ENCODE measurements around the gene SNRPA. TPM values are rescaled to one million over a fixed set of nuclear protein-coding genes. Genes with fewer than 3 reads are reported as not detected.

Gene SNRPA
- polyA plus RNA-seq, 1 donor = 75.2 TPM

Other genes starting within 250 kb of the SNRPA start
- 18.7 TPM for gene SHKBP1, start 174.3 kb upstream of the SNRPA start, polyA plus RNA-seq (ENCODE audit: insufficient read length)
- 297 TPM for gene LTBP4, start 149.8 kb upstream of the SNRPA start, polyA plus RNA-seq (ENCODE audit: insufficient read length)
- 36.7 TPM for gene NUMBL, start 60.6 kb upstream of the SNRPA start, polyA plus RNA-seq (ENCODE audit: insufficient read length)
- gene COQ8B, start 34.3 kb upstream of the SNRPA start, polyA plus RNA-seq (ENCODE audit: insufficient read length) = 25.4 TPM
- 12.1 TPM for gene ITPKC, start 34.1 kb upstream of the SNRPA start, polyA plus RNA-seq (ENCODE audit: insufficient read length)
- gene ACTMAP, start 726 bp upstream of the SNRPA start, polyA plus RNA-seq (ENCODE audit: insufficient read length) = 12.7 TPM
- 1.2 TPM for gene MIA, start 24.3 kb downstream of the SNRPA start, polyA plus RNA-seq (ENCODE audit: insufficient read length)
- gene RAB4B, start 27.0 kb downstream of the SNRPA start, polyA plus RNA-seq (ENCODE audit: insufficient read length) = 11.1 TPM
- gene EGLN2, start 48.0 kb downstream of the SNRPA start, polyA plus RNA-seq (ENCODE audit: insufficient read length) = 46.1 TPM
- gene CYP2A6, start 99.2 kb downstream of the SNRPA start, polyA plus RNA-seq (ENCODE audit: insufficient read length) = not detected
- gene CYP2A7, start 131.0 kb downstream of the SNRPA start, polyA plus RNA-seq (ENCODE audit: insufficient read length) = not detected
- gene CYP2B6, start 240.1 kb downstream of the SNRPA start, polyA plus RNA-seq (ENCODE audit: insufficient read length) = not detected